K562 (cell line): ENCODE results near the gene RGS12.

Experiments
- MXI1 ChIP-seq: IDR thresholded peaks from 2 replicates; pipeline ENCODE4 v1.6.1; 2011; ENCODE audit warnings: low read depth, mild to moderate bottlenecking, improper control_type of control experiment, low read length
- MYC ChIP-seq, 2 experiments: fragments of 250-450 bp in 1 of 2; sonication (Bioruptor Pico) in 1 of 2; IDR thresholded peaks; 2 replicates each; pipeline versions ENCODE4 v1.5.1 to v1.6.1; 2012 to 2021; ENCODE audit warnings: low read depth in 2 of 2, borderline replicate concordance in 1 of 2, improper control_type of control experiment in 1 of 2, low read length in 1 of 2, mild to moderate bottlenecking in 1 of 2, moderate library complexity in 1 of 2
- PHTF2 ChIP-seq: fragments of 250-450 bp; sonication (Bioruptor Pico); IDR thresholded peaks from 2 replicates; pipeline ENCODE4 v1.5.0; 2021; ENCODE audit warnings: mild to moderate bottlenecking
- RAD21 ChIP-seq, 2 experiments: fragments of 250-450 bp in 1 of 2; fragments of 450-650 bp in 1 of 2; sonication (Bioruptor Pico) in 1 of 2; formaldehyde crosslinking in 1 of 2; IDR thresholded peaks in 1 of 2; conservative IDR thresholded peaks in 1 of 2; 2 replicates each; pipeline versions ENCODE4 v1.4.0 to v1.8.0; 2020 to 2022; ENCODE audit warnings: mild to moderate bottlenecking in 2 of 2, moderate library complexity in 1 of 2
- RBM22 ChIP-seq: fragments of 200-400 bp; formaldehyde crosslinking; IDR thresholded peaks from 2 replicates; pipeline ENCODE4 v1.6.1; 2018; ENCODE audit warnings: low read length, low read depth; ENCODE audit not compliant: poor library complexity, severe bottlenecking
- RFX5 ChIP-seq: IDR thresholded peaks from 2 replicates; pipeline ENCODE4 v1.6.1; 2011; ENCODE audit warnings: low read depth, mild to moderate bottlenecking, improper control_type of control experiment, low read length
- RFX7 ChIP-seq: fragments of 250-450 bp; sonication (Bioruptor Pico); IDR thresholded peaks from 2 replicates; pipeline ENCODE4 v1.5.1; 2021; ENCODE audit warnings: mild to moderate bottlenecking
- TAF7 ChIP-seq: fragments of 450-650 bp; IDR thresholded peaks from 2 replicates; pipeline ENCODE4 v1.6.1; 2016; ENCODE audit warnings: missing genetic modification characterization, missing compliant biosample characterization
- ZNF121 ChIP-seq: sonication (generic); formaldehyde crosslinking; conservative IDR thresholded peaks from 2 replicates; pipeline ENCODE4 v1.8.0; 2022; ENCODE audit warnings: missing genetic modification reagents
- ZNF232 ChIP-seq: sonication (generic); formaldehyde crosslinking; IDR thresholded peaks from 2 replicates; pipeline ENCODE4 v1.8.0; 2022; ENCODE audit warnings: mild to moderate bottlenecking, missing genetic modification reagents
- TF ChIP-seq, protein P1 (sequence below), 3 experiments: IDR thresholded peaks in 2 of 3; conservative IDR thresholded peaks in 1 of 3; 2 replicates each; pipeline ENCODE4 v1.5.1; 2011 to 2012; ENCODE audit warnings: low read length in 3 of 3, mild to moderate bottlenecking in 3 of 3, control low read depth in 2 of 3, improper control_type of control experiment in 1 of 3, inconsistent platforms in 1 of 3, low read depth in 1 of 3, mixed read lengths in 1 of 3, moderate library complexity in 1 of 3; ENCODE audit not compliant: insufficient read depth in 2 of 3
- TF ChIP-seq, protein P2 (sequence below): sonication (generic); formaldehyde crosslinking; IDR thresholded peaks from 2 replicates; pipeline ENCODE4 v1.8.0; 2022; ENCODE audit warnings: missing genetic modification reagents, mild to moderate bottlenecking, moderate library complexity, borderline replicate concordance

DNA sequence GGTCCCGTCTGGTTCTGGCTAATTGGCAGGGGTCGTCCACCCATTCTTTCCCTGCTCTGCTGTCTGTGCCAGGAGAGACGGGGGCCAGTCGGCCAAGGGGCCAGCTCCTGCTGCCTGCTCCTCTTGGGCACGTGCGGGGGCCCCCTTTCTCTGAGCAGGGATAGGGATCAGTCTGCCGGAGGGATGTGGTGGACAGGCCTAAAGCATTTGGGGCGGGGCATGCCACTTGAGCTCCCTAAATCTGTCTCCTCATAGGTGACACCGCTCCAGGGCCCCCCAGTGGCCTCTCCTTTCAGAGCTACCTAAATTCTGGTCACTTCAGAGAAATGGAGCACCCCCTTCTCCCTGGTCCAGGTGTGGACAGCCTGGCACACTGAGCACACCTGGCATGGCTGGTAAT lies 48.1 kb upstream of the RGS12 start:
- TF ChIP-seq, protein P1, sequence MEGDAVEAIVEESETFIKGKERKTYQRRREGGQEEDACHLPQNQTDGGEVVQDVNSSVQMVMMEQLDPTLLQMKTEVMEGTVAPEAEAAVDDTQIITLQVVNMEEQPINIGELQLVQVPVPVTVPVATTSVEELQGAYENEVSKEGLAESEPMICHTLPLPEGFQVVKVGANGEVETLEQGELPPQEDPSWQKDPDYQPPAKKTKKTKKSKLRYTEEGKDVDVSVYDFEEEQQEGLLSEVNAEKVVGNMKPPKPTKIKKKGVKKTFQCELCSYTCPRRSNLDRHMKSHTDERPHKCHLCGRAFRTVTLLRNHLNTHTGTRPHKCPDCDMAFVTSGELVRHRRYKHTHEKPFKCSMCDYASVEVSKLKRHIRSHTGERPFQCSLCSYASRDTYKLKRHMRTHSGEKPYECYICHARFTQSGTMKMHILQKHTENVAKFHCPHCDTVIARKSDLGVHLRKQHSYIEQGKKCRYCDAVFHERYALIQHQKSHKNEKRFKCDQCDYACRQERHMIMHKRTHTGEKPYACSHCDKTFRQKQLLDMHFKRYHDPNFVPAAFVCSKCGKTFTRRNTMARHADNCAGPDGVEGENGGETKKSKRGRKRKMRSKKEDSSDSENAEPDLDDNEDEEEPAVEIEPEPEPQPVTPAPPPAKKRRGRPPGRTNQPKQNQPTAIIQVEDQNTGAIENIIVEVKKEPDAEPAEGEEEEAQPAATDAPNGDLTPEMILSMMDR (IDR thresholded peaks at IDR 0.05 in 2 of 3, conservative IDR thresholded peaks at IDR 0.05 in 1 of 3; ENCODE audit: insufficient read depth in 2 of 3, low read depth in 1 of 3, low read length in 3 of 3), result no peak
- TF ChIP-seq MXI1 (no peak), RBM22 (no peak), RFX7 (CRISPR knock-in tag) (no peak), MYC (IDR thresholded peaks at IDR 0.05; ENCODE audit: low read depth, low read length) (no peak), MYC (CRISPR knock-in tag; IDR thresholded peaks at IDR 0.05; ENCODE audit: borderline replicate concordance, low read depth) (no peak), ZNF121 (CRISPR knock-in tag) (no peak), ZNF232 (CRISPR knock-in tag) (no peak), PHTF2 (CRISPR knock-in tag) (no peak), TAF7 (tag) (no peak), RAD21 (CRISPR knock-in tag; conservative IDR thresholded peaks at IDR 0.05 in 1 of 2, IDR thresholded peaks at IDR 0.05 in 1 of 2) (no peak), RFX5 (no peak)
- TF ChIP-seq, protein P2, sequence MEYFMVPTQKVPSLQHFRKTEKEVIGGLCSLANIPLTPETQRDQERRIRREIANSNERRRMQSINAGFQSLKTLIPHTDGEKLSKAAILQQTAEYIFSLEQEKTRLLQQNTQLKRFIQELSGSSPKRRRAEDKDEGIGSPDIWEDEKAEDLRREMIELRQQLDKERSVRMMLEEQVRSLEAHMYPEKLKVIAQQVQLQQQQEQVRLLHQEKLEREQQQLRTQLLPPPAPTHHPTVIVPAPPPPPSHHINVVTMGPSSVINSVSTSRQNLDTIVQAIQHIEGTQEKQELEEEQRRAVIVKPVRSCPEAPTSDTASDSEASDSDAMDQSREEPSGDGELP (CRISPR knock-in tag), result no peak
